HEK293 (cell line): ENCODE data around the gene LDHD.

Experiments used
- CTCF ChIA-PET: fragments of 350-600 bp; formaldehyde crosslinking; extraction: SDS; loops from one replicate; lab custom pipeline; 2021; ENCODE audit warnings: antibody characterized with exemption; lab: Yijun Ruan, JAX
- POLR2A ChIA-PET: fragments of 300-600 bp; formaldehyde crosslinking; extraction: SDS; loops from one replicate; lab custom pipeline; 2020; ENCODE audit warnings: antibody characterized with exemption, inconsistent platforms; lab: Yijun Ruan, JAX
- H3K27ac ChIP-seq: fragments of 200-500 bp; sonication (Bioruptor generic); 2 replicates; pipeline ENCODE4 v1.5.1; 2014; ENCODE audit warnings: low read depth, low read length, control low read depth, inconsistent platforms; ENCODE audit errors: extremely low read depth
- H3K36me3 ChIP-seq, 2 experiments: fragments of 200-500 bp in 1 of 2; sonication (Bioruptor generic) in 1 of 2; 1 replicate in 1 of 2; 2 replicates in 1 of 2; pipeline ENCODE4 v1.5.1; 2014 to 2017; ENCODE audit warnings: inconsistent platforms in 2 of 2, low read length in 2 of 2; ENCODE audit not compliant: control insufficient read depth in 2 of 2, insufficient read depth in 1 of 2
- H3K4me1 ChIP-seq: fragments of 200-500 bp; sonication (Bioruptor generic); 2 replicates; pipeline ENCODE4 v1.5.1; 2014; ENCODE audit warnings: mild to moderate bottlenecking, low read length, inconsistent platforms; ENCODE audit not compliant: control insufficient read depth, insufficient read depth
- H3K4me3 ChIP-seq: 2 replicates; pipeline ENCODE4 v1.5.1; 2011; ENCODE audit warnings: low read depth, mild to moderate bottlenecking, control low read depth, low read length, moderate library complexity
- H3K9me3 ChIP-seq: fragments of 200-500 bp; sonication (Bioruptor generic); 2 replicates; pipeline ENCODE4 v1.5.1; 2014; ENCODE audit warnings: low read depth, low read length, inconsistent platforms; ENCODE audit not compliant: control insufficient read depth, insufficient read depth
- KLF8 ChIP-seq: fragments of 450-650 bp; formaldehyde crosslinking; IDR thresholded peaks from 2 replicates; pipeline ENCODE4 v1.5.1; 2016; ENCODE audit warnings: missing biosample characterization, missing genetic modification characterization
- MEIS1 ChIP-seq: sonication (generic); formaldehyde crosslinking; IDR thresholded peaks from 2 replicates; pipeline ENCODE4 v1.8.1; 2022; ENCODE audit warnings: missing genetic modification reagents, mild to moderate bottlenecking, borderline replicate concordance
- SCRT2 ChIP-seq: fragments of 450-650 bp; formaldehyde crosslinking; IDR thresholded peaks from 2 replicates; pipeline ENCODE4 v1.5.1; 2016; ENCODE audit warnings: missing biosample characterization, missing genetic modification characterization
- SP3 ChIP-seq: fragments of 450-650 bp; formaldehyde crosslinking; IDR thresholded peaks from 2 replicates; pipeline ENCODE4 v1.5.1; 2016; ENCODE audit warnings: missing biosample characterization, missing genetic modification characterization
- TRIM28 ChIP-seq: IDR thresholded peaks from 2 replicates; pipeline ENCODE4 v1.6.1; 2011; ENCODE audit warnings: low read length, control low read depth, borderline replicate concordance
- ZNF138 ChIP-seq: fragments of 450-650 bp; formaldehyde crosslinking; IDR thresholded peaks from 2 replicates; pipeline ENCODE4 v1.5.1; 2016; ENCODE audit warnings: missing biosample characterization, missing genetic modification characterization, borderline replicate concordance
- ZNF174 ChIP-seq: fragments of 450-650 bp; formaldehyde crosslinking; IDR thresholded peaks from 2 replicates; pipeline ENCODE4 v1.5.0; 2017; ENCODE audit warnings: missing biosample characterization, mild to moderate bottlenecking, missing genetic modification characterization
- ZNF571 ChIP-seq: fragments of 450-650 bp; formaldehyde crosslinking; IDR thresholded peaks from 2 replicates; pipeline ENCODE4 v1.5.0; 2017; ENCODE audit warnings: missing biosample characterization, missing genetic modification characterization
- ZNF580 ChIP-seq: fragments of 450-650 bp; formaldehyde crosslinking; IDR thresholded peaks from 2 replicates; pipeline ENCODE4 v1.5.1; 2016; ENCODE audit warnings: missing biosample characterization, missing genetic modification characterization
- ZNF596 ChIP-seq: fragments of 450-650 bp; IDR thresholded peaks from 2 replicates; pipeline ENCODE4 v1.5.0; 2018; ENCODE audit warnings: missing biosample characterization, mild to moderate bottlenecking, missing genetic modification characterization, moderate library complexity
- ZNF610 ChIP-seq: fragments of 450-650 bp; formaldehyde crosslinking; IDR thresholded peaks from 2 replicates; pipeline ENCODE4 v1.5.1; 2016; ENCODE audit warnings: missing biosample characterization, missing genetic modification characterization, borderline replicate concordance
- ZNF623 ChIP-seq: fragments of 450-650 bp; formaldehyde crosslinking; IDR thresholded peaks from 2 replicates; pipeline ENCODE4 v1.5.1; 2016; ENCODE audit warnings: missing biosample characterization, missing genetic modification characterization
- ZNF785 ChIP-seq: fragments of 450-650 bp; formaldehyde crosslinking; IDR thresholded peaks from 2 replicates; pipeline ENCODE4 v1.5.1; 2016; ENCODE audit warnings: missing biosample characterization, missing genetic modification characterization
- ZSCAN18 ChIP-seq: fragments of 450-650 bp; formaldehyde crosslinking; IDR thresholded peaks from 2 replicates; pipeline ENCODE4 v1.5.1; 2016; ENCODE audit warnings: missing biosample characterization, missing genetic modification characterization
- TF ChIP-seq, protein P1 (sequence below): fragments of 450-650 bp; formaldehyde crosslinking; IDR thresholded peaks from 2 replicates; pipeline ENCODE4 v1.5.1; 2017; ENCODE audit warnings: missing biosample characterization, missing genetic modification characterization
- TF ChIP-seq, protein P2 (sequence below): fragments of 450-650 bp; formaldehyde crosslinking; IDR thresholded peaks from 2 replicates; pipeline ENCODE4 v1.5.1; 2016; ENCODE audit warnings: missing biosample characterization, missing genetic modification characterization
- TF ChIP-seq, protein P3 (sequence below): fragments of 450-650 bp; formaldehyde crosslinking; IDR thresholded peaks from 2 replicates; pipeline ENCODE4 v1.5.1; 2016; ENCODE audit warnings: missing biosample characterization, missing genetic modification characterization
- TF ChIP-seq, protein P4 (sequence below): fragments of 450-650 bp; formaldehyde crosslinking; IDR thresholded peaks from 2 replicates; pipeline ENCODE4 v1.5.1; 2016; ENCODE audit warnings: missing biosample characterization, missing genetic modification characterization, low read depth

LDHD gene

DNA sequence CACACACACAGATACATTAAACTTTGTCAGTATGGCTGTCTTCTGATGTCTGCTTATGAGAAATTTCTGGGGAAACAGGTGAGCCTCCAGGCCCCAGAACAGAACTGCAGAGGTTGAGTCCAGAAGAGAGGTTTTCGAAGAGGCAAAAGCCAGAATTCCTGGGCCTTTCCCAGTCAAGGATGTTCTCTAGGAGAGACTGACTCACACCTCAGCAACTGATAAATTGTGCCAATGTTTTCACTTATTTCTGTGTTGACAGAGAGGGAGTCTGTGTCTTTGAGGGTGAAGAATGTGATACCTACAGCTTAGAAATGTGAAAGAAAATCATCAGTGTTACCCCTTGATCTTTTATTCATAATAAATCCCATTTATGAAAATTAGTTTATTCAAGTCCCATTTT, 30.3 kb downstream of the LDHD start:
- Histone ChIP-seq H3K27ac (no peak overlapping the region), H3K36me3 (no peaks in the 10 kb centered on the region), H3K9me3 (no peaks in the 10 kb centered on the region), H3K4me3 (no peak overlapping the region), H3K4me1 (no peaks in the 10 kb centered on the region; the same call in 1 of the 2 replicates)
- TF ChIP-seq TRIM28 (no peak), ZNF623 (tag by site-specific recombination) (no peak), MEIS1 (CRISPR knock-in tag) (no peak)
- ChIA-PET POLR2A (no interaction called here), CTCF (interaction anchor here (1.4 kb wide), 1 partner anchor 25 kb away, joined by 3 read pairs; no protein-coding TSS in a partner anchor)

DNA sequence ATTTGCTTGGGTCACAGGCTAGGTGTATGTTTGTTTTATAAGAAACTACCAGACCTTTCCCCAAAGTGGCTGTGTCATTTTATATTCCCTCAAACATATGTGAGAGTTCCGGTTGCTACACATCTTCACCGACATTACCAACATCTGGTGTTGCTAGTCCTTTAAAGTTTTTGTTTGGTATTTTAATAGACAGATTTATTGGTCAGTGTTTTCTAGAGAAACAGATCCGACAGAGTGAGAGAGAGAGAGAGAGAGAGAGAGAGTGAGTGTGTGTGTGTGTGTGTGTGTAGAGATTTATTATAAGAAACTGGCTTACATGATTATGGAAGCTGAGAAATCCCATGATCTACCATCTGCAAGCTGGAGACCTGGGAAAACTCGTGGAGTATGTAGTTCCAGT, 31.0 kb downstream of the LDHD start:
- TF ChIP-seq ZNF610 (tag by site-specific recombination) = no peak
- TF ChIP-seq ZNF596 = 0 out of 2 replicates have a peak, but pooled peaks have one; percentile 17
- TF ChIP-seq, protein P1, sequence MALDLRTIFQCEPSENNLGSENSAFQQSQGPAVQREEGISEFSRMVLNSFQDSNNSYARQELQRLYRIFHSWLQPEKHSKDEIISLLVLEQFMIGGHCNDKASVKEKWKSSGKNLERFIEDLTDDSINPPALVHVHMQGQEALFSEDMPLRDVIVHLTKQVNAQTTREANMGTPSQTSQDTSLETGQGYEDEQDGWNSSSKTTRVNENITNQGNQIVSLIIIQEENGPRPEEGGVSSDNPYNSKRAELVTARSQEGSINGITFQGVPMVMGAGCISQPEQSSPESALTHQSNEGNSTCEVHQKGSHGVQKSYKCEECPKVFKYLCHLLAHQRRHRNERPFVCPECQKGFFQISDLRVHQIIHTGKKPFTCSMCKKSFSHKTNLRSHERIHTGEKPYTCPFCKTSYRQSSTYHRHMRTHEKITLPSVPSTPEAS = 0 out of 2 replicates have a peak, but pooled peaks have one; percentile 19
- POLR2A ChIA-PET = no interaction called here

GRCh38 chr16:75083813-75084212, 32.8 kb downstream of the LDHD start:
- ChIA-PET POLR2A (no interaction called here), CTCF (interaction anchor here (0.6 kb wide), 1 partner anchor 27 kb away, joined by 3 read pairs; no protein-coding TSS in a partner anchor)
- H3K4me1 ChIP-seq = peaks cover 2% of the 10 kb centered on the region; the same call in 1 of the 2 replicates
- no peak overlapping the region for H3K27ac ChIP-seq
- TF ChIP-seq, protein P2, sequence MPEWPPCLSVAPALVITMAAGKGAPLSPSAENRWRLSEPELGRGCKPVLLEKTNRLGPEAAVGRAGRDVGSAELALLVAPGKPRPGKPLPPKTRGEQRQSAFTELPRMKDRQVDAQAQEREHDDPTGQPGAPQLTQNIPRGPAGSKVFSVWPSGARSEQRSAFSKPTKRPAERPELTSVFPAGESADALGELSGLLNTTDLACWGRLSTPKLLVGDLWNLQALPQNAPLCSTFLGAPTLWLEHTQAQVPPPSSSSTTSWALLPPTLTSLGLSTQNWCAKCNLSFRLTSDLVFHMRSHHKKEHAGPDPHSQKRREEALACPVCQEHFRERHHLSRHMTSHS (tag by site-specific recombination) = no peak
- TF ChIP-seq ZNF138 (tag by site-specific recombination) (no peak), SP3 (tag by site-specific recombination) (no peak), ZSCAN18 (tag by site-specific recombination) (no peak), ZNF174 (tag by site-specific recombination) (no peak), ZNF580 (tag by site-specific recombination) (no peak), KLF8 (no peak), ZNF571 (tag by site-specific recombination) (no peak), ZNF785 (tag by site-specific recombination) (no peak), SCRT2 (no peak)
- TF ChIP-seq, protein P3, sequence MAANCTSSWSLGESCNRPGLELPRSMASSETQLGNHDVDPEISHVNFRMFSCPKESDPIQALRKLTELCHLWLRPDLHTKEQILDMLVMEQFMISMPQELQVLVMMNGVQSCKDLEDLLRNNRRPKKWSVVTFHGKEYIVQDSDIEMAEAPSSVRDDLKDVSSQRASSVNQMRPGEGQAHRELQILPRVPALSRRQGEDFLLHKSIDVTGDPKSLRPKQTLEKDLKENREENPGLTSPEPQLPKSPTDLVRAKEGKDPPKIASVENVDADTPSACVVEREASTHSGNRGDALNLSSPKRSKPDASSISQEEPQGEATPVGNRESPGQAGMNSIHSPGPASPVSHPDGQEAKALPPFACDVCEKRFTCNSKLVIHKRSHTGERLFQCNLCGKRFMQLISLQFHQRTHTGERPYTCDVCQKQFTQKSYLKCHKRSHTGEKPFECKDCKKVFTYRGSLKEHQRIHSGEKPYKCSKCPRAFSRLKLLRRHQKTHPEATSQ = no peak
- TF ChIP-seq, protein P4, sequence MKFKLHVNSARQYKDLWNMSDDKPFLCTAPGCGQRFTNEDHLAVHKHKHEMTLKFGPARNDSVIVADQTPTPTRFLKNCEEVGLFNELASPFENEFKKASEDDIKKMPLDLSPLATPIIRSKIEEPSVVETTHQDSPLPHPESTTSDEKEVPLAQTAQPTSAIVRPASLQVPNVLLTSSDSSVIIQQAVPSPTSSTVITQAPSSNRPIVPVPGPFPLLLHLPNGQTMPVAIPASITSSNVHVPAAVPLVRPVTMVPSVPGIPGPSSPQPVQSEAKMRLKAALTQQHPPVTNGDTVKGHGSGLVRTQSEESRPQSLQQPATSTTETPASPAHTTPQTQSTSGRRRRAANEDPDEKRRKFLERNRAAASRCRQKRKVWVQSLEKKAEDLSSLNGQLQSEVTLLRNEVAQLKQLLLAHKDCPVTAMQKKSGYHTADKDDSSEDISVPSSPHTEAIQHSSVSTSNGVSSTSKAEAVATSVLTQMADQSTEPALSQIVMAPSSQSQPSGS (tag by site-specific recombination) = no peak
- H3K9me3 ChIP-seq = no peaks in the 10 kb centered on the region
- no peak overlapping the region for H3K4me3 ChIP-seq
- no peaks in the 10 kb centered on the region for H3K36me3 ChIP-seq

More for the DNA sequence above, 31.0 kb downstream of the LDHD start:
- Histone ChIP-seq H3K4me1 (peaks cover 2% of the 10 kb centered on the region; the same call in 1 of the 2 replicates), H3K36me3 (no peaks in the 10 kb centered on the region), H3K27ac (no peak overlapping the region), H3K4me3 (no peak overlapping the region), H3K9me3 (no peaks in the 10 kb centered on the region)
- CTCF ChIA-PET = interaction anchor here (1.4 kb wide), 1 partner anchor 26 kb away, joined by 3 read pairs; no protein-coding TSS in a partner anchor
